Stimulated activated CD4-positive, alpha-beta T cell treated with anti-CD3 and anti-CD28 coated beads, TNF-alpha, amount 100 ng/mL, for 48 hours (primary cell): ENCODE results near the gene ECI1.
A peak's percentile ranks its signal among the peaks of the same experiment; 100 is the strongest.

ENCODE experiments used
- DNase-seq, 3 donors: peaks; one replicate each; pipeline ENCODE4 v3.0.0-alpha.2; 2020; ENCODE audit warnings: low read depth in 3 of 3

Gene ECI1

GRCh38 chr16:2233872-2234812 lies 17.2 kb downstream of the ECI1 start:
- DNase-seq = no peak

DNA sequence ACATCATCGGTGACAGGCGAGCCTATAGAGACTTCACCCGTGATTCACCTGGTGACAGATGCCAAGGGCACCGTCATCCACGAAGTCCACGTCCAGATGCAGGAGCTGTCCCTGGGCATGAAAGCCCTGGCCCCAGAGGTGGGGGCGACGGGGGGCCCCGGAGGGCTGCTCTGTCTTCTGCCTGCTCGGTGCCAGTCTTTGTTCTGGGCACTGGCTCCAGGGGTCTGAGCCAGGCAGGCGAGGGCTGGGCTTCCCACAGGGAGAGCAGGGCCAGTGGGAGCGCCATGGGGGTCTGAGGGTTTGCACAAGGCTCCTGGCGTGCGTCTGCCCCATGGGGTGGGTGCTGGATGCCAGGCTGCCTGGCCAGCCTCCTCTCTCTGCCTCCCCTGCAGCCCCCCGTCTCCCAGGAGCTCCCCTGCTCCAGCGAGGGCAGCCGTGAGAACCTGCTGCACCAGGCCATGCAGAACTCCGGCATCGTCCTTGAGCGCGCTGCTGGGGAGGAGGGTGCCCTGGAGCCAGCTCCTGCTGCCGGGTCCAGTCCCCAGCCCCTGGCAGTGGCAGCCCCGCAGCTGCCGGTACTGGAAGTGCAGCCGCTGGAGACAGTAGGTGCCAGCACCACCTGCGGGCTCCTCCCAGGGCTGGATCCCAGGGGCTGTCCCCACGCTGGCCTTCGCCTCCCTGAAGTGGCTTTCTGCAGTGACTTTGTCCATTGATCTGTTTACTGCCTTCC lies 18.2 kb downstream of the ECI1 start:
- DNase-seq = no peak

DNA sequence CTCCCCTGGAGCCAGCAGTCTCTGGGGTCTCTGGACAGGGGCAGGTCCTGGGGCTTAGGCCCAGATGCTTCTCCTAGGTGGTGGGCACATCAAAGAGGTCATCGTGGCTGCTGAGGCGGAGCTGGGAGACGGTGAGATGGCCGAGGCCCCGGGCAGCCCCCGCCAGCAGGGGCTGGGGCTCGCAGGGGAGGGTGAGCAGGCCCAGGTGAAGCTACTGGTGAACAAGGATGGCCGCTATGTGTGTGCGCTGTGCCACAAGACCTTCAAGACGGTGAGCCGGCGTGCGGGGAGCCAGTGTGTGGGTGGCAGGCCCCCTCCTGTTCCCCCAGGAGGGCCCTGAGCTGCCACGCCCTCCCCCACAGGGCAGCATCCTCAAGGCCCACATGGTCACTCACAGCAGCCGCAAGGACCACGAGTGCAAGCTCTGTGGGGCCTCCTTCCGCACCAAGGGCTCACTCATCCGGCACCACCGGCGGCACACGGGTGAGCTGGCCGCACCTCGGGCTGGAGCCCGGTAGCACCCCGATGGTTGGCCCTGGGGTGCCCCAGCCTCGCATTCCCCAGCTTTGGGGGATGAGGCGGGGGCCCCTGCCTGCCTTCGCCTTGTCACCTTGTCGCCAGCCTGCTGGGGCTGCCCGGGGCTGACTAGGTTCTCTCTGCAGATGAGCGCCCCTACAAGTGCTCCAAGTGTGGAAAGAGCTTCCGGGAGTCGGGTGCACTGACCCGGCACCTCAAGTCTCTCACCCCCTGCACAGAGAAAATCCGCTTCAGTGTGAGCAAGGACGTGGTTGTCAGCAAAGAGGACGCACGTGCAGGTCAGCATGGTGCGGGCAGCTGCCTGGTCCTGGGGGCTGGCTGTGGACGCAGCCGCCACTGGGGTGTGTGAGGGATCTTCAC lies 19.0 kb downstream of the ECI1 start:
- no peak for DNase-seq

DNA sequence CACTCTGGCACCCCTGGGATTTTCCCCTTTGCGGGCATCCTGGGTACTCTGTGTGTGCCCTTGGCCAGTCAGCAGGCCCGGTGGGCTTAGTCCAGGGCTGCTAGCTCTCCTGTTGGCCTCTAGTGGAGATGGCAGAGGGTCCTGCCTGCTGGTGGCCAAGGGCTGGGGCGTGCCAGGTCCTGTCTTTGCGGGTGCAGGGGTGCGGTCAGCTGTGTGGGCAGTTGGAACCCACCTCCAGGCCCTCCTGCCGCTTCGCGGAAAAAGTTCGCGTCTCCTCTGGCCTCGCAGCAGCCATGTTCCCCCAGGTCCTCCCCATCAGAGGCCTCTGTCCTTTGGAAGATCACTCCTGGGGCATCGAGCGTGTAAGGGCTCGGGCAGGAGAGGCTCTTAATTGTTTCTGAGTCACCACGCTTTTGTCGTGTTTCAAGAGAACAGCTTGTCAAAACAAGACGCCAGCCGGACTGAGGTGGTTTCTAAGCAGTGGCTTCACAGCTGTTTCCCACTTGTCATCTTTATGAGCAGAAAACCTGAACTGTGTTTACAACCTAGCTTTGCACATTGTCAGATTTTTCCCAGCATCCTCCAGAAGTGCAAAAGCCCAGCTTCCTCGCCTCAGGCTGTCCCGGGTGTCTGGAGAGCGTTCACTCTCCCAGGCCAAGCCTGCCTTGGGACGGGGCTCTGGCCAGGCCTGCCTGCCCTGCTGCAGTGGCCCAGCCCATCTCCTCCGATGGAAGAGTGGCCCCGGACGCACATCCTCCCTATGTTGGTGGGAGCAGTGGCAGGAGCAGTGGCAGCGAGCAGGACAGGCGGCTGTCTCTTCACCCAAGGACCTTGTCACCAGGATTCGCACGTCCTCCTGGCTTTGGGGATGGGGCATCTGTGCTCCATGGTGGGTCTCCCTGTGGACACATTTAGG lies 20.1 kb downstream of the ECI1 start:
- no peak for DNase-seq

DNA sequence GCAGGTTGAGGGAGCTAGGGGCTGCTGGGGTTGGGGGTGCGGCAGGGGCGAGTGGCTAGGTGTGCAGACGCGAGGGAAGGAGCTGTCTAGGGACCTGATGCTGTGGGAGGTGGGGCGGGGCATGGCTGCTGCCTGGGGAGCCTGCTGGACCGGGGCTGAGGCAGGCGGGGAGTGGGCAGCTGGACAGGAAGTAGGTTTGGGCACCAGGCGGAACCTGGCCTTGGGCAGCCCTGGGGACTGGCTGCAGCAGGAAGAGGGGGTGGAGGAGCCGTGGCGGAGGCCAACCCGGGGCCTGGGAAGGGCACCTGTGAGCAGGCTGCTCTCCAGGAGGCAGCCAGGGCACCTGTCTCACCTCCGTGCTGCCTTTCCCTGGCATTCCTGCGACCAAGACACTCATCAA lies 21.0 kb downstream of the ECI1 start:
- DNase-seq = no peak

DNA sequence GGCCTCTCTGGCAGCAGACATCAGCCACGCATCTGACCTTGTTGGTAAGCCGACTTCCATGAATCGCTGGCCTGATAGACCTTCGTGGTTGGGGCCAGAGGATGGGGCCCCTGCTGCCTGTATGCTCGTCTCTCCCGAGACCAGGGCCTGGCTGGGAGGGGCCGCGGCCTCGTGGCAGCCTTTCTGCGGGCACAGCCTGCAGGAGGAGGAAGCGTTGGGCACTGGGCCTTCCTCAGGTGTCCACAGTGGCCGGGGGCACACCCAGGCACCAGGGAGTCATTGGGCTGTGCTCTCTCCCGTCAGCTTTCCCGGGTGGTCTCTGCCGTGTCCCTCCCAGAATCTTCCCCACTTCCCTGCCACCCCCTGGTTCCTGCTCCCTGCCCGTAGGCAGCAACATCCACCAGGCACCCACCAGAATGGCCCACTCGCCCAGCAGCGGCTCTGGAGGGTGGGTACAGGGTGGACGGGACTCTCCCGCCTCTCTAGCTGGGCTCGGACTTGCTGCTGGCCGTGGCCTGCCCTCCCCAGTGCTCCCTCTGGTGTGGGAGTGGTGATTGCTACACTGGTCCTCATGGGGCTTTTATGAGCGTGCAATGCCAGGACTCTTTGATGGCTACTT lies 21.6 kb downstream of the ECI1 start:
- DNase-seq = no peak

DNA sequence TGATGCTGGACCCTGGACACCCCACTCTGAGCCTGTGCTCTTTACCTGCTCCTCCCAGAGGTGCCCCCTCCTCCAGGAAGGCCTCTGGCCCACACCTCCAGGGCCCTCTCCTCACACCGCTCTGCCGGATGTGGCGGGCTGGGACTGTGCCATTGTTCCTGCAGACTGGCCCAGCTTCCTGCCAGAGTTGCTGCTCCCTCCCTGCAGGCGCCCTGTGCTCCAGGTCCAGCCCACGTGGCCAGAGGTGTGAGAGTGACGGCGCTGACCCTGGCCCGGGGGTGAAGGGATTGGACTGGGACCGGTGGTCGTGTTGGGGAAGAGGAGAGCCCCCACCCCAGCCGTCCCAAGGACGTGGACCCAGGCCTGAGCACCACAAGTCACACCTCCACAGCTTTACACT lies 22.3 kb downstream of the ECI1 start:
- no peak for DNase-seq

DNA sequence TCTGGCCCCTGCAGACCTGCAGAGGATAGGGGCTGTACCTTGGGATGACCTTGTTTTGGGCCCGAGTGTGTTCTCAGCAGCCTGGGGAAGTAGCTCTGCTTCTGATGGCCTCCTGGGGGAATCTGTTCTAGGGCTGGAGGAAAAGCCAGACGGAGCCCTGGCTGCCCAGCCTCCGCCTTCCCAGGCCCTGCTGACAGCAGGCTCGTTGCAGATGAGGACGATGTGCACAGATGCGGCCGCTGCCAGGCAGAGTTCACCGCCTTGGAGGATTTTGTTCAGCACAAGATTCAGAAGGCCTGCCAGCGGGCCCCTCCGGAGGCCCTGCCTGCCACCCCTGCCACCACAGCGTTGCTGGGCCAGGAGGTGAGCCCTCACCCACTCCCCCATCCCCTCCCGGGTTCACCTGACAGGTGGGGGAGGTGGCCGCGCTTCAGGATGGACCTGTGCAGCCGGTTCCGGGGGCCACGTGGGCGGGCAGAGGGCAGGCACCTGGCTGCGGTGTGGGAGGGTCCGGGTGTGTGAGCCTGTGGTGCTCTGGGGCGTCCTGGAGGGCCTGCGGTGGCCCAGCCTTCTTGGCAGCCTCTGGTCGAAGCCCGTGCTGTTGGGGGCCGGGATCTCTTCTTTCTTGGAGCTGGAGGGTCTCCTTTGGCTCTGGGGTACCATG lies 23.1 kb downstream of the ECI1 start:
- DNase-seq = no peak

GRCh38 chr16:2226918-2227317 lies 24.5 kb downstream of the ECI1 start:
- DNase-seq = no peak

- DNase-seq = no peak
Observed at GRCh38 chr16:2226245-2226793, 25.1 kb downstream of the ECI1 start.

DNA sequence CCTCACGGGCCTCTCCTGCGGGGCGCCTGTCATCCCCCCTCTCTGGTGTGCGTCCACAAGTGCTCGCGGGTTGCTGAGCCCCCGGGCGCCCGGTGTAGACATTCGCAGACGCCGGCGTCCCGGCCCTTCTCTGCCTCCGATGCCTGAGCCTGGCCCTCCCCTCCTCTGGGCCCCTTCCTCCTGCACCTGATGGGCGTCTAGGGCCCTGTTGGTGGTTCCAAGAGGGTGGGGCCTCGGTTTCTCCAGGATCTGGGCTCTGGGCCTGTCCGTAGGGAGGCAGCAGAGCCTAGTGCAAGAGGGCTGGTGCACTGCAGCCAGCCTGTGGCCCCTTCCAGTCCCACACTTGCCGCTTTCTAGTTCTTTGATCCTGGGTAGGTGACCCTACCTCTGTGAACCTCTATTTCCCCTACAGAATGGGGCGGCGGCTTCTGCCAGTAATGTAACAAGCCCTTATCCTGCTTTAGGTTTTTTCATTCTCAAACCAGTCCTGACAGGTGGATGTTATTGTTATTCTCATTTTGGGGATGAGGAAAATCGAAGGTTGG lies 27.4 kb downstream of the ECI1 start:
- DNase-seq = no peak

- peak; percentile 100 for DNase-seq
Observed at GRCh38 chr16:2223221-2223941, 28.0 kb downstream of the ECI1 start, which contains the start of gene E4F1. TSS of gene E4F1 (plus strand) at chr16:2223591. CDS start at chr16:2223614, 23 bp downstream.

DNA sequence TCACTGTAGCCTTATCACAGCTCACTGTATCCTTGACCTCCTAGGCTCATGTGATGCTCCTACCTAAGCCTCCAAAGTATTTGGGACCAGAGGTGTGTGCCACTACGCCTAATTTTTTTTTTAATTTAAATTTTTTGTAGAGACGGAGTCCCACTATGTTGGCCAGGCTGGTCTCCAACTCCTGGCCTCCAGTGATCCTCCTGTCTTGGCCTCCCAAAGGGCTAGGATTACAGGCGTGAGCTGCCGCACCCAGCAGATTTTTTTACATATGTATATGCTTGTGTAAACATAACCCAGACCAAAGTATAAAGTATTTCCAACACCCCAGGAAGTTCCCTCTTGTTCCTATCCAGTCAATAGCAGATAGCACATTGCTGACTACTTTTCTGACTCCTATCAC lies 35.1 kb downstream of the ECI1 start:
- DNase-seq = no peak

DNA sequence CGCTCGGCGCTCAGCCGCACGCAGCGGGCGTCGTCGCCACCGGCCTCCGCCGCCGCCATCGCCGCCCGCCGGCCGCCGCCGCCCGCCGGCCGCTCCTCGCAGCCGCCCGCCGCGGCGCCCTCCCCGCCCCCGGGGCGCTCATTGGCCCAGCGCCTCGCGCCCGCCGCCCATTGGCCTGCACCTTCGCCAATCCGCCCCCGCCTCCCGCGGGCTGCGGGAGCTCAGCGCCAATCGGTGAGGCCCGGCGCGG lies 36.7 kb downstream of the ECI1 start, which contains the start of gene PGP:
Gene PGP, minus strand, starts transcription at position 122 of the 250 bp plus-strand sequence. Its CDS starts 63 bp downstream, at position 59.
- DNase-seq = no peak

GRCh38 chr16:2213817-2214718 lies 37.3 kb downstream of the ECI1 start:
- no peak for DNase-seq

DNA sequence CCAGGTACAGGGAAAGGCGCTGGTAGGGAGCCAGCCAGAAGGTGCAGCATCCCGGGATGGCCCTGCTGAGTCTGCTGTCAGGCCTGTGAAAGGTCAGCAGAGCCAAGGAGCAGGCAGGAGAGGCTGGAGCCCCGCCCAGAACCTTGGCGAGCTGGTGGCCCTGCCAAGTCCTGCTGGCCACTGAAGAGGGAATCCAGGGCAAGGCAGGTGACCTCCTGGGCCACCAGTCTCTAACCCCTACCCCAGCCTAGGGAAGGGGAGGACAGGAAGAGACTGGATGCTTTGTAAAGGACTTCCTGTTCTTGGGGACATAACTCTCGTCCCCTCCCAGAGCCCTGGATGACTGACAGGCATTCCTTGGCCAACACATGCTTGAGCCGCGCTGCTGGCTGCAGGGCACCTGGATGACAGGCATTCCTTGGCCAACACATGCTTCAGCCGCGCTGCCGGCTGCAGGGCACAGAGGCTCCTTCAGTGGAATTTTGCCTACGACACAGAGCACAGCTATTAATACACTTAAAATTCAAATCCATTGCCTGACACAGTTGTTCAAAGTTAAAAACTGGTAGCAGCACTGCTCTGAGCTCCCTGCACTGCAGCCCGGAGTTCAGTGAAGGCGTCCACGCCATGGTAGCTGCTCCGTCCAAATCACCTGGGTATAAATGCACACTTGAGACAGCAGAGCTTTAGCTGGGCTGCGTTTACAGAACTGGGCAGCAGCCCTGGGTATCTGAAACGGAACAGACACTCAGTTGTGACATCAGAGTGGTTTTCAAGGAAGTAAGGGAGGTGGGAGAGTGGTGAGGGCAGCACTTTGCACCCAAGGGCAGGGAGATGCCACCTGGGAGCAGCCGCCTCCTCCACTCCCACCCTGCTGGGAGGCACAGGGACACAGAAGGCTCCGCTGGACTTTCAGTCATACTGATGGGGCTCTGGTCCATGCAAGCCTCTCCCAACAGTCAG lies 38.7 kb downstream of the ECI1 start:
- no peak for DNase-seq
